PC-9 (cell line): ENCODE measurements around the gene SLC39A2.

Source experiments
- EZH2 ChIP-seq: fragments of 200-600 bp; sonication (generic); IDR thresholded peaks from 2 replicates; pipeline ENCODE4 v1.8.0; 2017; ENCODE audit warnings: antibody characterized with exemption, low read depth
- TF ChIP-seq, protein P1 (sequence below): fragments of 200-600 bp; sonication (generic); conservative IDR thresholded peaks from 2 replicates; pipeline ENCODE4 v1.6.1; 2017; ENCODE audit warnings: mixed run types, antibody characterized with exemption, mild to moderate bottlenecking, moderate library complexity

DNA sequence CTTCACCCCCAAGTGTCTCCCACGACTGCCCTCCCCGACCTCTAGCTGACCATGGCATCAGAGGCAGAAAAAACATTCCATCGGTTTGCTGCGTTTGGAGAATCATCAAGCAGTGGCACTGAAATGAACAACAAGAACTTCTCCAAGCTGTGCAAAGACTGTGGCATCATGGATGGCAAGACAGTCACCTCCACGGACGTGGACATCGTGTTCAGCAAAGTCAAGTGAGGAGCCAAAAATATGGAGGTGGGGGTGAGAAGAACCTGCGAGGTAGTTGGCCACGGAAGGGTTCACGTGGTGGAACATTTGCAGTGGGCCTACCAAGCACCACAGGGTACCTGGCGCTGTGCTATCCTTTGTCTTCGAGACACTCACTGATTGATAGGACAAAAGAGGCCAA is 31.4 kb downstream of the SLC39A2 start:
- TF ChIP-seq, protein P1, sequence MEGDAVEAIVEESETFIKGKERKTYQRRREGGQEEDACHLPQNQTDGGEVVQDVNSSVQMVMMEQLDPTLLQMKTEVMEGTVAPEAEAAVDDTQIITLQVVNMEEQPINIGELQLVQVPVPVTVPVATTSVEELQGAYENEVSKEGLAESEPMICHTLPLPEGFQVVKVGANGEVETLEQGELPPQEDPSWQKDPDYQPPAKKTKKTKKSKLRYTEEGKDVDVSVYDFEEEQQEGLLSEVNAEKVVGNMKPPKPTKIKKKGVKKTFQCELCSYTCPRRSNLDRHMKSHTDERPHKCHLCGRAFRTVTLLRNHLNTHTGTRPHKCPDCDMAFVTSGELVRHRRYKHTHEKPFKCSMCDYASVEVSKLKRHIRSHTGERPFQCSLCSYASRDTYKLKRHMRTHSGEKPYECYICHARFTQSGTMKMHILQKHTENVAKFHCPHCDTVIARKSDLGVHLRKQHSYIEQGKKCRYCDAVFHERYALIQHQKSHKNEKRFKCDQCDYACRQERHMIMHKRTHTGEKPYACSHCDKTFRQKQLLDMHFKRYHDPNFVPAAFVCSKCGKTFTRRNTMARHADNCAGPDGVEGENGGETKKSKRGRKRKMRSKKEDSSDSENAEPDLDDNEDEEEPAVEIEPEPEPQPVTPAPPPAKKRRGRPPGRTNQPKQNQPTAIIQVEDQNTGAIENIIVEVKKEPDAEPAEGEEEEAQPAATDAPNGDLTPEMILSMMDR, result no peak
- no peak for TF ChIP-seq EZH2
